Measurements from ENCODE around the gene CDK6.

DNA sequence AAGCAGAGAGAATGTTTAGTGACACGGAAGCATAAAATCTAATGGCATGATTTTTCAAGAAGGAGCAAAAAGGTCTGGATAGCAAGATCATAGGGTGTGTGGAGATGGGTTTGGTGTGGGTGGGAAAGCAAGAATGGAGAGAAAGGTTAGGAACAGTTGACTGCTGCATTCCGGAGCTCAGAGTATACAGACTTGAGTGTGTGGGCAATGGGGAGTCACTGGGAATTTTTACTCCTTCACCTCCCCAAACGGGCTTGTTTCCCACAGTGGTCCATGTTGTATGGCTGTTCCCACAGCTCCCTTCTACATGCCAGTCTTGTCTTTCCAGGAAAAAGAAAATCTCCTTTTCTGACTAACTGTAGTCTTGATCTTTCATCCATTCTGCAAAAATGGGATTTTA lies 122.1 kb downstream of the CDK6 start:
- no peak for TF ChIP-seq POLR2AphosphoS5 (IDR thresholded peaks at IDR 0.05)
- no peak for TF ChIP-seq EP300 (IDR thresholded peaks at IDR 0.05; ENCODE audit: low read depth)
- TF ChIP-seq, protein P1, sequence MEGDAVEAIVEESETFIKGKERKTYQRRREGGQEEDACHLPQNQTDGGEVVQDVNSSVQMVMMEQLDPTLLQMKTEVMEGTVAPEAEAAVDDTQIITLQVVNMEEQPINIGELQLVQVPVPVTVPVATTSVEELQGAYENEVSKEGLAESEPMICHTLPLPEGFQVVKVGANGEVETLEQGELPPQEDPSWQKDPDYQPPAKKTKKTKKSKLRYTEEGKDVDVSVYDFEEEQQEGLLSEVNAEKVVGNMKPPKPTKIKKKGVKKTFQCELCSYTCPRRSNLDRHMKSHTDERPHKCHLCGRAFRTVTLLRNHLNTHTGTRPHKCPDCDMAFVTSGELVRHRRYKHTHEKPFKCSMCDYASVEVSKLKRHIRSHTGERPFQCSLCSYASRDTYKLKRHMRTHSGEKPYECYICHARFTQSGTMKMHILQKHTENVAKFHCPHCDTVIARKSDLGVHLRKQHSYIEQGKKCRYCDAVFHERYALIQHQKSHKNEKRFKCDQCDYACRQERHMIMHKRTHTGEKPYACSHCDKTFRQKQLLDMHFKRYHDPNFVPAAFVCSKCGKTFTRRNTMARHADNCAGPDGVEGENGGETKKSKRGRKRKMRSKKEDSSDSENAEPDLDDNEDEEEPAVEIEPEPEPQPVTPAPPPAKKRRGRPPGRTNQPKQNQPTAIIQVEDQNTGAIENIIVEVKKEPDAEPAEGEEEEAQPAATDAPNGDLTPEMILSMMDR (IDR thresholded peaks at IDR 0.05), result no peak
- TF ChIP-seq POLR2A (IDR thresholded peaks at IDR 0.05), result no peak

Measured in transverse colon (tissue), 4 donors.